GM12872 (cell line): ENCODE data around the gene OR2T27.
A peak's percentile ranks its signal among the peaks of the same experiment; 100 is the strongest.
"Not testable (repeated sequence)": the region's sequence is repeated elsewhere in the genome, so short reads cannot be mapped to it uniquely, and the experiment has no call there.

ENCODE experiments used
- CTCF ChIP-seq: IDR thresholded peaks from 3 replicates; pipeline ENCODE4 v1.5.1; 2011; ENCODE audit warnings: low read depth, mild to moderate bottlenecking, low read length, moderate library complexity; ENCODE audit not compliant: insufficient read depth

OR2T27 gene

GRCh38 chr1:248695451-248696132 lies 40.3 kb upstream of the OR2T27 start:
- no peak for TF ChIP-seq CTCF

- TF ChIP-seq CTCF, result no peak
These were observed 36.3 kb upstream of the OR2T27 start for GRCh38 chr1:248691567-248692155.

GRCh38 chr1:248688527-248689298 lies 33.4 kb upstream of the OR2T27 start:
- TF ChIP-seq CTCF, result no peak

GRCh38 chr1:248686815-248687214 lies 31.5 kb upstream of the OR2T27 start:
- TF ChIP-seq CTCF, result peak; percentile 57

- TF ChIP-seq CTCF, result no peak
These were observed 26.3 kb upstream of the OR2T27 start for GRCh38 chr1:248681651-248682050.

GRCh38 chr1:248670003-248670402 lies 14.7 kb upstream of the OR2T27 start:
- TF ChIP-seq CTCF, result no peak

GRCh38 chr1:248645178-248645577 lies 10.2 kb downstream of the OR2T27 start, which contains the start of gene OR2T35:
TSS of gene OR2T35 (minus strand) at chr1:248645278. CDS start at chr1:248639258, 6,020 bp downstream.
- TF ChIP-seq CTCF, result not testable (repeated sequence)
